ENCODE results near the gene MICOS13. TPM values are rescaled to one million over a fixed set of nuclear protein-coding genes. Genes with fewer than 3 reads are reported as not detected.

MICOS13 gene
- total RNA-seq, 1 donor: 21.0 TPM

DNA sequence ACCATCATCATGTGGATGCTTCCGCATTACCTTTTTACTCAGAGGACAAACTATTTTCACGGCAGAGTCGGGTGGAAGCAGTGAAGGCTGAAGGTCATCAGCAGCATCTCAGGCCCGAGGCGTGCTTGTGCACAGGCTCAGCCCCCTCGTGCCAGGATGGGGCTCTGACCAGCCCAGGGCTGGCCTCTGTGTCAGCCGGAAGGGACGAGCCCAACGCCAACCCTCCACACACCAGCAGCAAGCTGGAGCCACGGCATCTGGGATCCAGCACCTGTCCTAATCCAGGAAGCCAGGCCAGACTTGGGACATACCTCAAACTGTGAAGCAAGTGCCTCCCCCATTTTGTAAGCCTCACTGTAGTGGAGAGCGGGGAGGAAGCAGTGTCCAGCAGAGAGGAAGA lies 11.1 kb downstream of the MICOS13 start:
- peak; percentile 23 for DNase-seq (ENCODE audit: insufficient read length, low spot score, missing footprints)
- Histone ChIP-seq H3K4me3 (ENCODE audit: insufficient read depth, low read length) (no peak overlapping the region), H4K20me1 (ENCODE audit: insufficient read depth, low read length) (peaks cover 15% of the 10 kb centered on the region), H3K4me2 (ENCODE audit: insufficient read depth, low read length) (no peak overlapping the region), H3K79me2 (ENCODE audit: insufficient read depth, low read length) (peaks cover 5% of the 10 kb centered on the region), H3K4me1 (ENCODE audit: insufficient read depth, low read length) (peaks cover 9% of the 10 kb centered on the region), H3K9me3 (ENCODE audit: low read depth, low read length) (no peaks in the 10 kb centered on the region), H3K27me3 (ENCODE audit: insufficient read depth, low read length) (no peaks in the 10 kb centered on the region), H3K27ac (ENCODE audit: low read depth, low read length) (no peak overlapping the region), H2AFZ (ENCODE audit: low read length) (no peak overlapping the region), H3K36me3 (ENCODE audit: insufficient read depth, low read length) (peaks cover 47% of the 10 kb centered on the region)
- no peak for TF ChIP-seq CTCF (IDR thresholded peaks at IDR 0.05; ENCODE audit: extremely low read depth, low read depth, low read length)

- Histone ChIP-seq H3K4me2 (ENCODE audit: insufficient read depth, low read length) (no peak overlapping the region), H3K4me3 (ENCODE audit: insufficient read depth, low read length) (no peak overlapping the region), H3K36me3 (ENCODE audit: insufficient read depth, low read length) (peaks cover 61% of the 10 kb centered on the region), H3K9me3 (ENCODE audit: low read depth, low read length) (no peaks in the 10 kb centered on the region), H3K4me1 (ENCODE audit: insufficient read depth, low read length) (peaks cover 9% of the 10 kb centered on the region), H3K27me3 (ENCODE audit: insufficient read depth, low read length) (no peaks in the 10 kb centered on the region), H2AFZ (ENCODE audit: low read length) (no peak overlapping the region), H3K79me2 (ENCODE audit: insufficient read depth, low read length) (peaks cover 7% of the 10 kb centered on the region), H3K27ac (ENCODE audit: low read depth, low read length) (no peak overlapping the region), H4K20me1 (ENCODE audit: insufficient read depth, low read length) (peaks cover 22% of the 10 kb centered on the region)
- no peak for TF ChIP-seq CTCF (IDR thresholded peaks at IDR 0.05; ENCODE audit: extremely low read depth, low read depth, low read length)
- DNase-seq (ENCODE audit: insufficient read length, low spot score, missing footprints): no peak
Measured at GRCh38 chr19:5667751-5668271, 12.5 kb downstream of the MICOS13 start.

DNA sequence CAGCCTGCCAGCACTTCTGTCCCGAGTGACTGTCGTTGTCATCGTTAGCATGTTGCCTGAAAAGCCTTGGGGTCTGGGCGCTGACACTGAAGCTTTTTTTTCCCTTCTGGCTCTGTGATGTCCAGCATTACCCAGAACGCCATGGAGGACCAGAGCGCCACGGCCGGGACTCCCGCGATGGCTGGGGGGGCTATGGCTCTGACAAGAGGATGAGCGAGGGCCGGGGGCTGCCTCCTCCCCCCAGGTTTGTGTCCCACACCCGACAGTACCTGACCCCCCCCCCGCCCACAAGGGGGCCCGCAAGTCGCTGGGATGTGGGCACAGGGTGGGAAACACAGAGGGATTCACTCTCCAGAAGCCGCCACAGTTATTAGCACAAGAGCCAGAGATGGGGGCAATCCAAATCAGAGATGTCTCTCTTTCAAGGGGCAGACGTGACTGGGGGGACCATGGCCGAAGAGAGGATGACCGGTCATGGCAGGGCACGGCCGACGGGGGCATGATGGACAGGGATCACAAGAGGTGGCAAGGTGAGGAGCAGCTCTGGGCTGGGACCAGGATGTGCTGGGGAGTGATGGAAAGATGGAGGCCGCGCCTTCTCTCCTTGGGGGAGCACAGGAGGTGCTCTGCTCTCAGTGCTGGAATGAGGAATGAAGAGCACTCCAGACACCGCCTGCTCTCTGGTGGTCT lies 13.2 kb downstream of the MICOS13 start:
- H4K20me1 ChIP-seq (ENCODE audit: insufficient read depth, low read length): peaks cover 22% of the 10 kb centered on the region
- no peak overlapping the region for H3K4me2 ChIP-seq (ENCODE audit: insufficient read depth, low read length)
- no peak for DNase-seq (ENCODE audit: insufficient read length, low spot score, missing footprints)
- no peaks in the 10 kb centered on the region for H3K9me3 ChIP-seq (ENCODE audit: low read depth, low read length)
- H3K36me3 ChIP-seq (ENCODE audit: insufficient read depth, low read length): peaks cover 66% of the 10 kb centered on the region
- no peak overlapping the region for H3K4me3 ChIP-seq (ENCODE audit: insufficient read depth, low read length)
- no peaks in the 10 kb centered on the region for H3K27me3 ChIP-seq (ENCODE audit: insufficient read depth, low read length)
- H3K4me1 ChIP-seq (ENCODE audit: insufficient read depth, low read length): peaks cover 9% of the 10 kb centered on the region
- H3K27ac ChIP-seq (ENCODE audit: low read depth, low read length): peak overlapping the region; percentile 0
- peaks cover 7% of the 10 kb centered on the region for H3K79me2 ChIP-seq (ENCODE audit: insufficient read depth, low read length)
- H2AFZ ChIP-seq (ENCODE audit: low read length): no peak overlapping the region
- no peak for TF ChIP-seq CTCF (IDR thresholded peaks at IDR 0.05; ENCODE audit: extremely low read depth, low read depth, low read length)

DNA sequence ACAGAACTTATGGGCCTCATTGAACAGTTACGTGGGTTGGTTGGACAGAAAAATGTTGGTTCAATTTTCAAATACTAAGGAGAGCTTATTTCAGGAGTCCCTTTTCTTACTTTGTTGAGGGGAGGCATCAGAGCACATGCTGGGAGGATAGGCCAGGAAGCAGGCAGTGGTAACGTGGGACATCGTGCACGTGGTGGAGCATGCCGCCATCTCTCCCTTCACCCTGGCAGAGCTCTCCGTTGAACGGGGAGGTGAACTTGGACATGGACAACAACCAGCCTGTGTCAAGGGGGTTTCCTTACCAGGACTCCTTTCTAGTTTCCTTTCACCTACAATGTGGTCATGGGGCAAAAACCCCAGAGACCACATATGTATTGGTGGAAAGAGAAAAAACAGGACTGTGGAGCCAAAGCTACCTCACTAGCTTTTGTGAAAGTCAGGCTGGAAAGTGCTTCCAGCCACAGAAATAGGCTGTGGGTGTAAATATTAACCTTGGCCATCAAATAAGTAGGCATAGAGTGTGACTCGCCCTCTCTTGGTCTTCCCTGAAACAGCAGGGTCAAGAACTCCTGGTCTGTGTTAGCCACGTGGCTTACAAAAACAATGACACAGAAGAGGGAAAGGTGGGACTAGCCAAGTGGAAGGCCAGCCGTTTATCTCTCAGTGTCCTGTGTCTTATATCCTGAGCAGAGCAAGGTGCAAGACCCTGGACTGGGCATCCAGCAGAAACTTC lies 14.4 kb downstream of the MICOS13 start:
- H3K4me3 ChIP-seq (ENCODE audit: insufficient read depth, low read length): no peak overlapping the region
- H4K20me1 ChIP-seq (ENCODE audit: insufficient read depth, low read length): peaks cover 25% of the 10 kb centered on the region
- peak overlapping the region; percentile 0 for H3K27ac ChIP-seq (ENCODE audit: low read depth, low read length)
- H2AFZ ChIP-seq (ENCODE audit: low read length): no peak overlapping the region
- H3K79me2 ChIP-seq (ENCODE audit: insufficient read depth, low read length): peaks cover 10% of the 10 kb centered on the region
- peaks cover 9% of the 10 kb centered on the region for H3K4me1 ChIP-seq (ENCODE audit: insufficient read depth, low read length)
- H3K4me2 ChIP-seq (ENCODE audit: insufficient read depth, low read length): no peak overlapping the region
- H3K36me3 ChIP-seq (ENCODE audit: insufficient read depth, low read length): peaks cover 76% of the 10 kb centered on the region
- peak; percentile 52 for TF ChIP-seq CTCF (IDR thresholded peaks at IDR 0.05; ENCODE audit: extremely low read depth, low read depth, low read length)
- peak; percentile 98 for DNase-seq (ENCODE audit: insufficient read length, low spot score, missing footprints)
- H3K27me3 ChIP-seq (ENCODE audit: insufficient read depth, low read length): no peaks in the 10 kb centered on the region
- H3K9me3 ChIP-seq (ENCODE audit: low read depth, low read length): no peaks in the 10 kb centered on the region

Measured in osteoblast (primary cell).